T-cell (primary cell): ENCODE results near the gene HECTD4. TPM values are rescaled to one million over a fixed set of nuclear protein-coding genes. Genes with fewer than 3 reads are reported as not detected.

Source experiments
- ATAC-seq, 4 experiments: fragments of 200-7000 bp in 3 of 4; fragments of 150-1000 bp in 1 of 4; cut with Tn5 transposase; replicated peaks in 1 of 4; 1 replicate in 3 of 4; 2 replicates in 1 of 4; pipeline ENCODE4 v1.10.0; 2021; ENCODE audit warnings: moderate library complexity in 3 of 4, mild to moderate bottlenecking in 2 of 4, moderate number of reproducible peaks in 1 of 4
- CTCF ChIA-PET, 2 donors: fragments of 300-600 bp; sonication (Branson Sonifier 250); formaldehyde crosslinking; loops; one replicate each; lab custom pipeline; 2022; ENCODE audit warnings: antibody characterized with exemption in 2 of 2; lab: Charles Lee
- POLR2A ChIA-PET, 2 donors: fragments of 300-600 bp; sonication (Branson Sonifier 250); formaldehyde crosslinking; loops; one replicate each; lab custom pipeline; 2022; ENCODE audit warnings: antibody characterized with exemption in 2 of 2; lab: Charles Lee
- DNase-seq, 35 experiments: peaks; one replicate each; pipeline versions ENCODE4 v3.0.0 to v3.0.0-alpha.2; 2013 to 2023
- H3K27ac ChIP-seq: one replicate; pipeline ENCODE4 v1.5.1; 2013; ENCODE audit warnings: low read length
- H3K27me3 ChIP-seq, 2 experiments: replicated peaks in 1 of 2; 1 replicate in 1 of 2; 2 replicates in 1 of 2; pipeline versions ENCODE4 v1.6.1 to v1.7.0; 2013; ENCODE audit warnings: low read length in 1 of 2, mixed read lengths in 1 of 2; ENCODE audit not compliant: control insufficient read depth in 2 of 2, insufficient read depth in 2 of 2; ENCODE audit errors: extremely low read depth in 1 of 2
- H3K36me3 ChIP-seq, 2 donors: 1 replicate in 1 of 2; 2 replicates in 1 of 2; pipeline versions ENCODE4 v1.6.1 to v1.7.0; 2013; ENCODE audit warnings: low read length in 1 of 2; ENCODE audit not compliant: control insufficient read depth in 2 of 2, insufficient read depth in 1 of 2; ENCODE audit errors: extremely low read depth in 1 of 2
- H3K4me1 ChIP-seq, 2 experiments: 1 replicate in 1 of 2; 2 replicates in 1 of 2; pipeline versions ENCODE4 v1.6.1 to v1.7.0; 2013; ENCODE audit warnings: low read length in 2 of 2, mixed read lengths in 1 of 2; ENCODE audit not compliant: insufficient read depth in 2 of 2, control insufficient read depth in 1 of 2; ENCODE audit errors: extremely low read depth in 1 of 2
- H3K4me3 ChIP-seq, 2 donors: 1 replicate in 1 of 2; 2 replicates in 1 of 2; pipeline versions ENCODE4 v1.5.1 to v1.7.0; 2013; ENCODE audit warnings: mild to moderate bottlenecking in 2 of 2, low read length in 1 of 2, moderate library complexity in 1 of 2; ENCODE audit not compliant: control insufficient read depth in 1 of 2; ENCODE audit errors: extremely low read depth in 1 of 2
- H3K9me3 ChIP-seq: 2 replicates; pipeline ENCODE4 v1.7.0; 2013
- H3K27ac Mint-ChIP-seq, 2 donors: one replicate each; pipeline ENCODE4 v1.8.0; 2020 to 2021; ENCODE audit warnings: mild to moderate bottlenecking in 2 of 2, mixed read lengths in 2 of 2
- H3K27me3 Mint-ChIP-seq, 2 donors: one replicate each; pipeline ENCODE4 v1.8.0; 2021 to 2022; ENCODE audit warnings: mixed read lengths in 2 of 2
- H3K36me3 Mint-ChIP-seq: one replicate; pipeline ENCODE4 v1.8.0; 2021; ENCODE audit warnings: mixed read lengths
- H3K4me1 Mint-ChIP-seq, 3 donors: one replicate each; pipeline ENCODE4 v1.8.0; 2020 to 2022; ENCODE audit warnings: mixed read lengths in 3 of 3, mild to moderate bottlenecking in 1 of 3
- H3K4me3 Mint-ChIP-seq, 3 donors: one replicate each; pipeline ENCODE4 v1.8.0; 2020 to 2022; ENCODE audit warnings: mild to moderate bottlenecking in 3 of 3, mixed read lengths in 3 of 3, moderate library complexity in 3 of 3
- H3K9me3 Mint-ChIP-seq, 3 donors: one replicate each; pipeline ENCODE4 v1.8.0; 2020 to 2022; ENCODE audit warnings: mixed read lengths in 3 of 3
- WGBS: methylation state at CpG from one replicate; pipeline ENCODE4 v1.1.5; 2013; ENCODE audit warnings: missing lambda C conversion rate; ENCODE audit not compliant: insufficient coverage; 5-methylcytosine and 5-hydroxymethylcytosine counted together
- total RNA-seq, 35 experiments: library from RNA in 6 of 35; stranded (reverse) in 6 of 35; fragments of 120-200 nt in 1 of 35; gene quantifications; one replicate each; pipeline versions ENCODE4 v1.2.1 to v1.2.4 and lab custom pipeline; 2013 to 2026

HECTD4 gene
- total RNA-seq, 5 donors from 2014 or later (not counting 1 experiment from before 2014, with no cell fraction given), result 49.7 to 58.5 (median 53.7) TPM

GRCh38 chr12:112308652-112309051, 73.6 kb downstream of the HECTD4 start:
- Mint-ChIP-seq H3K9me3 (no peaks in the 10 kb centered on the region), H3K36me3 (peaks cover 45% of the 10 kb centered on the region), H3K4me3 (no peak overlapping the region), H3K27me3 (no peaks in the 10 kb centered on the region), H3K27ac (no peak overlapping the region), H3K4me1 (peaks cover 0 to 2% (median 0%) of the 10 kb centered on the region in 3 donors)
- DNase-seq (no peak), ATAC-seq (no peak)
- H3K9me3 ChIP-seq, result no peaks in the 10 kb centered on the region
- ChIA-PET POLR2A (interaction anchor here in 1 of 2 donors (0.6 kb wide), 1 partner anchor 128 kb away, joined by 5 read pairs; no protein-coding TSS in a partner anchor), CTCF (no interaction called here)
- no peaks in the 10 kb centered on the region for H3K27me3 ChIP-seq
- no peaks in the 10 kb centered on the region for H3K4me1 ChIP-seq
- no peak overlapping the region for H3K4me3 ChIP-seq
- peaks cover 7 to 44% of the 10 kb centered on the region in 2 donors for H3K36me3 ChIP-seq
- WGBS, result no CpG with 5 or more reads among the region's 6 CpGs
- H3K27ac ChIP-seq, result no peak overlapping the region

- no peaks in the 10 kb centered on the region for H3K27me3 Mint-ChIP-seq
- no CpG with 5 or more reads among the region's 1 CpG for WGBS
- Histone ChIP-seq H3K4me3 (no peak overlapping the region), H3K27me3 (no peaks in the 10 kb centered on the region), H3K36me3 (peaks cover 7 to 42% of the 10 kb centered on the region in 2 donors), H3K9me3 (no peaks in the 10 kb centered on the region), H3K4me1 (no peaks in the 10 kb centered on the region), H3K27ac (no peak overlapping the region)
- peaks cover 46% of the 10 kb centered on the region for H3K36me3 Mint-ChIP-seq
- POLR2A ChIA-PET, result interaction anchor here in 1 of 2 donors (0.6 to 0.7 kb wide), 3 partner anchors 14 to 677 kb away, joined by 5 to 14 read pairs (median 13); no protein-coding TSS in a partner anchor
- CTCF ChIA-PET, result no interaction called here
- no peak overlapping the region for H3K27ac Mint-ChIP-seq
- no peak overlapping the region for H3K4me3 Mint-ChIP-seq
- peaks cover 0 to 4% (median 3%) of the 10 kb centered on the region in 3 donors for H3K4me1 Mint-ChIP-seq
- ATAC-seq, result no peak
- no peaks in the 10 kb centered on the region for H3K9me3 Mint-ChIP-seq
- no peak for DNase-seq
These were observed 74.1 kb downstream of the HECTD4 start for GRCh38 chr12:112308161-112308560.

- H3K4me3 Mint-ChIP-seq, result no peak overlapping the region
- peaks cover 40% of the 10 kb centered on the region for H3K36me3 Mint-ChIP-seq
- CTCF ChIA-PET, result no interaction called here
- Histone ChIP-seq H3K4me3 (no peak overlapping the region), H3K4me1 (no peaks in the 10 kb centered on the region), H3K27me3 (no peaks in the 10 kb centered on the region), H3K27ac (no peak overlapping the region), H3K36me3 (peaks cover 7 to 46% of the 10 kb centered on the region in 2 donors), H3K9me3 (no peaks in the 10 kb centered on the region)
- no CpG with 5 or more reads among the region's 2 CpGs for WGBS
- no peak overlapping the region for H3K27ac Mint-ChIP-seq
- DNase-seq, result no peak
- no peaks in the 10 kb centered on the region for H3K27me3 Mint-ChIP-seq
- H3K4me1 Mint-ChIP-seq, result peaks cover 0 to 8% (median 7%) of the 10 kb centered on the region in 3 donors
- POLR2A ChIA-PET, result interaction anchor here in 1 of 2 donors (0.6 to 0.7 kb wide), 2 partner anchors 15 to 676 kb away, joined by 13 to 14 read pairs; no protein-coding TSS in a partner anchor
- H3K9me3 Mint-ChIP-seq, result no peaks in the 10 kb centered on the region
- ATAC-seq, result no peak
These were observed 74.8 kb downstream of the HECTD4 start for GRCh38 chr12:112307317-112308011.

GRCh38 chr12:112305951-112306350, 76.3 kb downstream of the HECTD4 start:
- Histone ChIP-seq H3K9me3 (no peaks in the 10 kb centered on the region), H3K27me3 (no peaks in the 10 kb centered on the region), H3K27ac (no peak overlapping the region), H3K36me3 (peaks cover 7 to 42% of the 10 kb centered on the region in 2 donors), H3K4me3 (no peak overlapping the region), H3K4me1 (no peaks in the 10 kb centered on the region)
- 50% methylated on average over 1 of the region's 3 CpGs for WGBS
- ATAC-seq (no peak), DNase-seq (no peak)
- Mint-ChIP-seq H3K36me3 (peaks cover 41% of the 10 kb centered on the region), H3K9me3 (no peaks in the 10 kb centered on the region), H3K4me1 (peaks cover 0 to 8% (median 7%) of the 10 kb centered on the region in 3 donors), H3K4me3 (no peak overlapping the region), H3K27ac (no peak overlapping the region), H3K27me3 (no peaks in the 10 kb centered on the region)
- POLR2A ChIA-PET, result no interaction called here
- CTCF ChIA-PET, result no interaction called here

GRCh38 chr12:112304436-112304835, 77.8 kb downstream of the HECTD4 start:
- Histone ChIP-seq H3K27me3 (no peaks in the 10 kb centered on the region), H3K9me3 (no peaks in the 10 kb centered on the region), H3K4me3 (no peak overlapping the region), H3K27ac (no peak overlapping the region), H3K36me3 (peaks cover 6 to 44% of the 10 kb centered on the region in 2 donors), H3K4me1 (no peaks in the 10 kb centered on the region)
- ATAC-seq (no peak), DNase-seq (no peak)
- no peaks in the 10 kb centered on the region for H3K9me3 Mint-ChIP-seq
- H3K27ac Mint-ChIP-seq, result no peak overlapping the region
- CTCF ChIA-PET, result no interaction called here
- POLR2A ChIA-PET, result interaction anchor here (0.5 to 0.6 kb wide), 2 partner anchors 97 to 111 kb away, joined by 3 to 7 read pairs; no protein-coding TSS in a partner anchor
- H3K4me1 Mint-ChIP-seq, result peaks cover 0 to 8% (median 7%) of the 10 kb centered on the region in 3 donors
- no peak overlapping the region for H3K4me3 Mint-ChIP-seq
- WGBS, result 92% methylated on average over 4 of the region's 4 CpGs
- peaks cover 45% of the 10 kb centered on the region for H3K36me3 Mint-ChIP-seq
- no peaks in the 10 kb centered on the region for H3K27me3 Mint-ChIP-seq

GRCh38 chr12:112303799-112304198, 78.4 kb downstream of the HECTD4 start:
- Histone ChIP-seq H3K27ac (no peak overlapping the region), H3K9me3 (no peaks in the 10 kb centered on the region), H3K4me3 (no peak overlapping the region), H3K4me1 (no peaks in the 10 kb centered on the region), H3K36me3 (peaks cover 3 to 38% of the 10 kb centered on the region in 2 donors), H3K27me3 (no peaks in the 10 kb centered on the region)
- WGBS, result no CpG with 5 or more reads among the region's 2 CpGs
- H3K36me3 Mint-ChIP-seq, result peaks cover 38% of the 10 kb centered on the region
- no peaks in the 10 kb centered on the region for H3K9me3 Mint-ChIP-seq
- peak overlapping the region in 1 of 2 donors; percentile 54 for H3K27ac Mint-ChIP-seq
- POLR2A ChIA-PET, result interaction anchor here (0.5 to 0.6 kb wide), 3 partner anchors 98 to 619 kb away, joined by 3 to 7 read pairs (median 6); no protein-coding TSS in a partner anchor
- no peak for ATAC-seq
- H3K4me3 Mint-ChIP-seq, result no peak overlapping the region
- peaks cover 0 to 8% (median 7%) of the 10 kb centered on the region in 3 donors for H3K4me1 Mint-ChIP-seq
- no peaks in the 10 kb centered on the region for H3K27me3 Mint-ChIP-seq
- no peak for DNase-seq
- CTCF ChIA-PET, result no interaction called here
